ENCODE measurements around the gene ARHGAP23. TPM values are rescaled to one million over a fixed set of nuclear protein-coding genes. Genes with fewer than 3 reads are reported as not detected.
"Not testable (repeated sequence)": the region's sequence is repeated elsewhere in the genome, so short reads cannot be mapped to it uniquely, and the experiment has no call there.

The ARHGAP23 gene
- total RNA-seq, 1 donor from 2014 or later = 0.61 TPM

- not testable (repeated sequence) for H3K4me3 Mint-ChIP-seq; DNase-seq; H3K4me1 Mint-ChIP-seq; H3K27me3 Mint-ChIP-seq; H3K9me3 Mint-ChIP-seq; H3K27ac Mint-ChIP-seq; H3K36me3 Mint-ChIP-seq (ENCODE audit: low read depth)
- intact Hi-C loops (cut with micrococcal nuclease) = loop anchor here (1.0 kb wide), 1 partner anchor 62 kb away; no protein-coding TSS in a partner anchor
These were observed 57.5 kb downstream of the ARHGAP23 start for GRCh38 chr17:38485681-38486298.

DNA sequence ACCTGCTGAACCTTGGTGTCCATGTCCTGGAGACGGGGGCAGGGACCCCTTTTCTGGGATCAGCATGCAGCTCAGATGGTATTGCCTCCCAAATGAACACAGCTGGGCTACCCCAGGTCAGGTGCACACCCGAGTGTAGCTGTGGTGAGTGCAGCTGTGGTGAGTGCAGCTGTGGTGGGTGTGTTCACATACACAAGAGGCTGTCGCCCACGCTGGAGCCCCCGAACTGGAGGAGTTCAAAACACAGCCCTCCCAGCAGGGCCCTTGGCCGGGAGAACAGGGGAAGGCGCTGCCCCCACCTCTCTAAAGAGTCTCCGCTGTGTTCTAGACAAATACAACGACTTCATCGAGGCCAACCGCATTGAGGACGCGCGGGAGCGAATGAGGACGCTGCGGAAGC is 61.5 kb downstream of the ARHGAP23 start:
- intact Hi-C loops (cut with micrococcal nuclease) = loop anchor here (10.0 kb wide), 1 partner anchor 135 kb away; the partner anchor contains the start of gene SOCS7
- H3K27me3 Mint-ChIP-seq; H3K9me3 Mint-ChIP-seq; H3K4me3 Mint-ChIP-seq; DNase-seq; H3K27ac Mint-ChIP-seq; H3K4me1 Mint-ChIP-seq; H3K36me3 Mint-ChIP-seq (ENCODE audit: low read depth): not testable (repeated sequence)

DNA sequence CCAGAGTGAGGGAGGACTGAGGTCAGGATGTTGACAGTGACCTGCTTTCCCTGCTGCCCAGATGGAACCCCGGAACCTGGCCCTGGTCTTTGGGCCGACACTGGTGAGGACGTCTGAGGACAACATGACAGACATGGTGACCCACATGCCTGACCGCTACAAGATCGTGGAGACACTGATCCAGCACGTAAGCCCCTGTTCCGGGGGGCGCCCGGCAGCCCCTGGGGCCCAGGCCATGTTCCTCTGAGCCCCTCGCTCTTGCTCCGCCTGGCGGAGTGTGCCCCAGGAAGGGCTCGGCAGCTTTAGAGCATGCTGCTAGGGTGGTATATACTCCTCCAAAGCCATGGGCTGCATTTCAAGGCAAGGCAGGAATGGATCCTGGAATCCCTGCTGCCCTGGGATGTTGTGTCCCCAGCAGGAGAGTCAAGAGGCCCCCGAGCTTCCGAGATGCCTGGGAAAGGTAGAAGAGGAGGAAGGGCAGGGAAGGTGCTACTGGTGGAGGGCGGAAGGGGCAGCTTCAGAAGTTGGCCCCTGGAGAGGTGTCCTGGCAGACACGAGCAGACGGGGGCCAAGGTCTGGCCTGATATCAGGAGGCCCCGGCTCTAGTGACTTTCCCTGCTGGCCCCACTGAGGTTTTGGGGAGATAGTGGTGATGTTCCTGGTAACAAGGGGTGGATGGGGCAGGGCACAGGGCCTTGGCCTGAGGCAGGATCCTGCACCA is 63.2 kb downstream of the ARHGAP23 start:
- intact Hi-C loops (cut with micrococcal nuclease) = loop anchor here (1.0 to 10.0 kb wide), 3 partner anchors 47 to 176 kb away; partner anchors contain the start of gene SOCS7
- not testable (repeated sequence) for H3K36me3 Mint-ChIP-seq (ENCODE audit: low read depth); H3K4me3 Mint-ChIP-seq; DNase-seq; H3K4me1 Mint-ChIP-seq; H3K9me3 Mint-ChIP-seq; H3K27ac Mint-ChIP-seq; H3K27me3 Mint-ChIP-seq

- not testable (repeated sequence) for H3K36me3 Mint-ChIP-seq (ENCODE audit: low read depth); H3K27me3 Mint-ChIP-seq; H3K4me3 Mint-ChIP-seq; H3K4me1 Mint-ChIP-seq; H3K9me3 Mint-ChIP-seq; H3K27ac Mint-ChIP-seq
- intact Hi-C loops (cut with micrococcal nuclease) = loop anchor here (1.0 to 10.0 kb wide), 3 partner anchors 48 to 175 kb away; partner anchors contain the start of gene SOCS7
- DNase-seq = peak; percentile 97
These were observed 64.1 kb downstream of the ARHGAP23 start for GRCh38 chr17:38492067-38493040.

DNA sequence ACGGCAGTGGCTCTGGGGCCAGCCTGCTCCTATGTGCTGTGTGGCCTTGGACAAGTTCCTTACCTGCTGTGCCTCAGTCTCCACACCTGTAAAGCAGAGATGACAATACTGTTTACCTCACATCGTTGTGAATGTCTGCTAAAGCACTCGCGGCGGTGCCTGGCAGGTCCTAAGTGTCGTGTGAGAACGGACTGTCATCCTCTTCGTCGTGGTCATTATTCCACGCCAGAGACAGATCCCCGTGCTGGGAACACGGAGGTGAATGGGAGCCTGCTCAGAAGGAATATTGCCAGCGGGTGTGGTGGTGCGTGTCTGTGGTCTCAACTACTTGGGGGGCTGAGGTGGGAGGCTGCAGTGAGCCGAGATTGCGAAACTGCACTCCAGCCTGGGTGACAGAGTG is 65.9 kb downstream of the ARHGAP23 start:
- not testable (repeated sequence) for DNase-seq; H3K27me3 Mint-ChIP-seq; H3K4me3 Mint-ChIP-seq; H3K27ac Mint-ChIP-seq; H3K4me1 Mint-ChIP-seq; H3K36me3 Mint-ChIP-seq (ENCODE audit: low read depth); H3K9me3 Mint-ChIP-seq
- intact Hi-C loops (cut with micrococcal nuclease) = loop anchor here (10.0 kb wide), 1 partner anchor 139 kb away; the partner anchor contains the start of gene SOCS7

DNA sequence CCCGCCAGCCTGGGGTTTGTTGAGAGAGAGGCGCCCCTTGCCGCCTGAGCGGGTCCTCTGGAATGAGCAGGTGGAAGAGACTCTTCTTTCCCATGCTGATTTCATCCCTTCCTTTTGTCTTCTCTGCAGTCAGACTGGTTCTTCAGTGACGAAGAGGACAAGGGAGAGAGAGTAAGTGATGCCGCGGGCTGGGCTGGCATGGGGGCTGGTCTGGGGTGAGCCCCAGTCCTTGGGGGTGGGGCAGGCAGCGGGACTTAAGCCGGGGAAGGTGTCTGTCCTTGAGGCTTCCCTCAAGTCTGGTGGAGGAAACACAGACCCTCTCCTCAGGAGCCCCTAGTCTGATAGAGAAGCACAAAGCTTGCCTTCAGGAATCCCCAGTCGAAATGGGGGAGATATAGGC is 69.4 kb downstream of the ARHGAP23 start:
- not testable (repeated sequence) for H3K27me3 Mint-ChIP-seq; H3K4me3 Mint-ChIP-seq; H3K4me1 Mint-ChIP-seq; DNase-seq; H3K36me3 Mint-ChIP-seq (ENCODE audit: low read depth); H3K9me3 Mint-ChIP-seq; H3K27ac Mint-ChIP-seq
- intact Hi-C loops (cut with micrococcal nuclease) = loop anchor here (10.0 kb wide), 1 partner anchor 143 kb away; the partner anchor contains the start of gene SOCS7

- H3K27ac Mint-ChIP-seq = no peak overlapping the region
- no peaks in the 10 kb centered on the region for H3K27me3 Mint-ChIP-seq
- intact Hi-C loops (cut with micrococcal nuclease) = loop anchor here (10.0 kb wide), 1 partner anchor 144 kb away; the partner anchor contains the start of gene SOCS7
- H3K4me1 Mint-ChIP-seq = no peaks in the 10 kb centered on the region
- DNase-seq = no peak
- no peaks in the 10 kb centered on the region for H3K36me3 Mint-ChIP-seq (ENCODE audit: low read depth)
- no peaks in the 10 kb centered on the region for H3K9me3 Mint-ChIP-seq
- no peak overlapping the region for H3K4me3 Mint-ChIP-seq
These were observed 70.1 kb downstream of the ARHGAP23 start for GRCh38 chr17:38498353-38498752.

GRCh38 chr17:38499230-38499629 is 71.0 kb downstream of the ARHGAP23 start:
- not testable (repeated sequence) for DNase-seq; H3K9me3 Mint-ChIP-seq; H3K36me3 Mint-ChIP-seq (ENCODE audit: low read depth); H3K27me3 Mint-ChIP-seq; H3K4me3 Mint-ChIP-seq; H3K4me1 Mint-ChIP-seq; H3K27ac Mint-ChIP-seq
- intact Hi-C loops (cut with micrococcal nuclease) = loop anchor here (10.0 kb wide), 1 partner anchor 144 kb away; the partner anchor contains the start of gene SOCS7

DNA sequence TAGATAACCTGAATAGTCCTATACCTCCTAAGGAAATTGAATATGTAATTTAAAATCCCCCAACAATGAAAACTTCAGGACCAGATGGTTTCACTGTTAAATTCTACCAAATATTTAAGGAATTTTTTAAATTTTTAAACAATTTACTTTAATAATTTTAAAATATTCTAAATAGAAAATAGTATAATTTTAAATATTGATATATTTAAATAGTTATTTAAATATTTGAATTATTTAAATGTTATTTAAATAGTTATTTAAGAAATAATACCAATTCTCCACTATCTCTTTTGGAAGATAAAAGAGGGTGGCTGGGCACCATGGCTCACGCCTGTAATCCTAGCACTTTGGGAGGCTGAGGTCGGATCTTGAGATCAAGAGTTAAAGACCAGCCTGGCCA is 73.5 kb downstream of the ARHGAP23 start:
- H3K27ac Mint-ChIP-seq; intact Hi-C loops (cut with micrococcal nuclease); DNase-seq; H3K9me3 Mint-ChIP-seq; H3K36me3 Mint-ChIP-seq (ENCODE audit: low read depth); H3K4me1 Mint-ChIP-seq; H3K4me3 Mint-ChIP-seq; H3K27me3 Mint-ChIP-seq: not testable (repeated sequence)

GRCh38 chr17:38503286-38503913 is 75.1 kb downstream of the ARHGAP23 start:
- H3K4me3 Mint-ChIP-seq; intact Hi-C loops (cut with micrococcal nuclease); H3K9me3 Mint-ChIP-seq; H3K27ac Mint-ChIP-seq; H3K36me3 Mint-ChIP-seq (ENCODE audit: low read depth); DNase-seq; H3K4me1 Mint-ChIP-seq: not testable (repeated sequence)
- peaks cover 11% of the 10 kb centered on the region for H3K27me3 Mint-ChIP-seq

DNA sequence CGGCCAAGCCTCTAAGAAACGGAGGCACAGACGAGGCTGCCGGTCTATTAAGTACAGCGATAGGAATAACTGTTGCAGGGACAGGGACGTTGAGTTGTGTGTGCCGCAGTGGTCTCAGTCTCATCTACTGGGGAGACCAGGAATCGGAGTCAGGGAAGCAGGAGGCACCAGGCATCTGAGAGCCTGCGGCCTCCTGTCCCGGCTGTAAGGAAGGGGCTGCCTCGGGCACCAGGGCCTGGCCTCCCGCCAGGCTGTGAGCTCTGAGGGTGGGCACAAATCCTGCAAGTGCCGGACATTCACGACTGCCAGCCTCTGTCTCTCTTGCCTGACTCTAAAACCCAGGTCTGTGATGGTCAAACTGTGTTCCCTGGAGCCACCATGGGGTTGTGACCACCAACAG is 76.0 kb downstream of the ARHGAP23 start:
- Mint-ChIP-seq H3K27me3 (peaks cover 18% of the 10 kb centered on the region), H3K4me3 (no peak overlapping the region), H3K4me1 (peaks cover under 1% of the 10 kb centered on the region), H3K36me3 (ENCODE audit: low read depth) (no peaks in the 10 kb centered on the region), H3K9me3 (no peaks in the 10 kb centered on the region), H3K27ac (no peak overlapping the region)
- no peak for DNase-seq
- intact Hi-C loops (cut with micrococcal nuclease) = no loop called here

GRCh38 chr17:38507436-38507835 is 79.2 kb downstream of the ARHGAP23 start:
- Mint-ChIP-seq H3K4me1 (peaks cover 6% of the 10 kb centered on the region), H3K27ac (no peak overlapping the region), H3K4me3 (no peak overlapping the region), H3K36me3 (ENCODE audit: low read depth) (peaks cover 3% of the 10 kb centered on the region), H3K9me3 (no peaks in the 10 kb centered on the region), H3K27me3 (peaks cover 40% of the 10 kb centered on the region)
- no peak for DNase-seq
- intact Hi-C loops (cut with micrococcal nuclease) = no loop called here

GRCh38 chr17:38507921-38508569 is 79.8 kb downstream of the ARHGAP23 start:
- no peak for DNase-seq
- intact Hi-C loops (cut with micrococcal nuclease) = no loop called here
- peaks cover 6% of the 10 kb centered on the region for H3K4me1 Mint-ChIP-seq
- no peak overlapping the region for H3K27ac Mint-ChIP-seq
- H3K36me3 Mint-ChIP-seq (ENCODE audit: low read depth) = peaks cover 3% of the 10 kb centered on the region
- H3K9me3 Mint-ChIP-seq = no peaks in the 10 kb centered on the region
- peaks cover 41% of the 10 kb centered on the region for H3K27me3 Mint-ChIP-seq
- H3K4me3 Mint-ChIP-seq = no peak overlapping the region

Measured in activated CD4-positive, alpha-beta T cell treated with anti-CD3 and anti-CD28 coated beads, Interleukin-2, amount 10 ng/mL, durations not matched to agents 24 days and 14 days (primary cell).